ENCODE results near the gene PIK3C2G.

The PIK3C2G gene

GRCh38 chr12:18258929-18259328 lies 2.4 kb upstream of the PIK3C2G start:
- H3K4me3 ChIP-seq (ENCODE audit: low read depth, low read length), result no peak overlapping the region
- in situ Hi-C loops (cut with HindIII; ENCODE audit: low sequenced_read_pairs), result no loop called here
- no peak for TF ChIP-seq CTCF (IDR thresholded peaks at IDR 0.05; ENCODE audit: low read depth, low read length, missing control alignments)
- no peak for DNase-seq (ENCODE audit: low read depth)

- DNase-seq (ENCODE audit: low read depth), result no peak
- no peak for TF ChIP-seq CTCF (IDR thresholded peaks at IDR 0.05; ENCODE audit: low read depth, low read length, missing control alignments)
- H3K4me3 ChIP-seq (ENCODE audit: low read depth, low read length), result no peak overlapping the region
- in situ Hi-C loops (cut with HindIII; ENCODE audit: low sequenced_read_pairs), result no loop called here
Measured at GRCh38 chr12:18259906-18260682, 1.2 kb upstream of the PIK3C2G start.

- DNase-seq (ENCODE audit: low read depth), result no peak
- in situ Hi-C loops (cut with HindIII; ENCODE audit: low sequenced_read_pairs), result no loop called here
- no peak for TF ChIP-seq CTCF (IDR thresholded peaks at IDR 0.05; ENCODE audit: low read depth, low read length, missing control alignments)
- H3K4me3 ChIP-seq (ENCODE audit: low read depth, low read length), result no peak overlapping the region
Measured at GRCh38 chr12:18261906-18262305, 588 bp downstream of the PIK3C2G start.

- in situ Hi-C loops (cut with HindIII; ENCODE audit: low sequenced_read_pairs), result no loop called here
- no peak overlapping the region for H3K4me3 ChIP-seq (ENCODE audit: low read depth, low read length)
- DNase-seq (ENCODE audit: low read depth), result no peak
- no peak for TF ChIP-seq CTCF (IDR thresholded peaks at IDR 0.05; ENCODE audit: low read depth, low read length, missing control alignments)
Measured at GRCh38 chr12:18262514-18262913, 1.2 kb downstream of the PIK3C2G start.

- no peak overlapping the region for H3K4me3 ChIP-seq (ENCODE audit: low read depth, low read length)
- no peak for TF ChIP-seq CTCF (IDR thresholded peaks at IDR 0.05; ENCODE audit: low read depth, low read length, missing control alignments)
- in situ Hi-C loops (cut with HindIII; ENCODE audit: low sequenced_read_pairs), result no loop called here
- no peak for DNase-seq (ENCODE audit: low read depth)
Measured at GRCh38 chr12:18264581-18265075, 3.3 kb downstream of the PIK3C2G start.

- H3K4me3 ChIP-seq (ENCODE audit: low read depth, low read length), result no peak overlapping the region
Measured at GRCh38 chr12:18267427-18268099, 6.2 kb downstream of the PIK3C2G start.

More at GRCh38 chr12:18267427-18268099, 6.2 kb downstream of the PIK3C2G start:
- TF ChIP-seq CTCF (IDR thresholded peaks at IDR 0.05; ENCODE audit: low read depth, low read length, missing control alignments), result no peak
- DNase-seq (ENCODE audit: low read depth), result no peak
- in situ Hi-C loops (cut with HindIII; ENCODE audit: low sequenced_read_pairs), result no loop called here

Data from astrocyte of the cerebellum (primary cell).